Spleen (tissue), 11 donors: ENCODE measurements around the gene CPAMD8. TPM values are rescaled to one million over a fixed set of nuclear protein-coding genes. Genes with fewer than 3 reads are reported as not detected.

Source experiments
- DNase-seq: peaks from one replicate; pipeline ENCODE4 v3.0.0-alpha.2; 2020
- H3K27ac ChIP-seq, 8 donors: fragments of 200-600 bp; sonication (generic) in 7 of 8; 1 replicate in 4 of 8; 2 replicates in 4 of 8; pipeline versions ENCODE4 v1.5.0 to v1.8.0; 2016 to 2021; ENCODE audit warnings: inconsistent platforms in 4 of 8, mild to moderate bottlenecking in 4 of 8, moderate library complexity in 1 of 8
- H3K27me3 ChIP-seq, 7 donors: fragments of 200-600 bp; sonication (generic) in 6 of 7; replicated peaks in 1 of 7; 1 replicate in 4 of 7; 2 replicates in 3 of 7; pipeline versions ENCODE4 v1.5.0 to v1.8.0; 2016 to 2021; ENCODE audit warnings: inconsistent platforms in 3 of 7, mild to moderate bottlenecking in 1 of 7
- H3K36me3 ChIP-seq, 6 donors: fragments of 200-600 bp; sonication (generic) in 5 of 6; 1 replicate in 4 of 6; 2 replicates in 2 of 6; pipeline versions ENCODE4 v1.5.0 to v1.8.0; 2016 to 2021; ENCODE audit warnings: inconsistent platforms in 2 of 6
- H3K4me1 ChIP-seq, 6 donors: fragments of 200-600 bp; sonication (generic) in 5 of 6; 1 replicate in 3 of 6; 2 replicates in 3 of 6; pipeline versions ENCODE4 v1.5.0 to v1.8.0; 2016 to 2021; ENCODE audit warnings: inconsistent platforms in 3 of 6
- H3K4me3 ChIP-seq, 8 donors: fragments of 200-600 bp; sonication (generic) in 7 of 8; 1 replicate in 4 of 8; 2 replicates in 4 of 8; pipeline versions ENCODE4 v1.5.0 to v1.8.0; 2016 to 2021; ENCODE audit warnings: inconsistent platforms in 4 of 8, mild to moderate bottlenecking in 4 of 8, moderate library complexity in 2 of 8
- H3K9me3 ChIP-seq, 8 donors: fragments of 200-600 bp; sonication (generic) in 7 of 8; 1 replicate in 4 of 8; 2 replicates in 4 of 8; pipeline versions ENCODE4 v1.5.0 to v1.8.0; 2016 to 2021; ENCODE audit warnings: inconsistent platforms in 4 of 8
- POLR2A ChIP-seq, 3 donors: fragments of 450-650 bp; IDR thresholded peaks; one replicate each; pipeline ENCODE4 v1.5.1; 2017; ENCODE audit warnings: antibody characterized with exemption in 3 of 3, mild to moderate bottlenecking in 1 of 3
- POLR2AphosphoS5 ChIP-seq, 3 donors: sonication (generic); formaldehyde crosslinking; IDR thresholded peaks; one replicate each; pipeline ENCODE4 v1.5.1; 2017; ENCODE audit warnings: antibody characterized with exemption in 3 of 3
- WGBS, 5 donors: extraction: QIAGEN DNeasy Blood & Tissue Kit in 3 of 5; methylation state at CpG; one replicate each; pipeline versions ENCODE4 v1.1.5 to v1.1.7; 2013 to 2018; 5-methylcytosine and 5-hydroxymethylcytosine counted together
- intact Hi-C: fragments of 100-400 bp; cut with DNase I; formaldehyde crosslinking; loops from one replicate; pipeline ENCODE4 v1.15.0; 2023; ENCODE audit warnings: low total_unique reads
- polyA plus RNA-seq, 3 donors: library from polyadenylated mRNA; stranded (reverse); fragments of 200-250 nt; gene quantifications; one replicate each; pipeline ENCODE4 v1.2.1, GENCODE V29; 2013
- total RNA-seq, 7 donors: library from RNA; depleted of rRNA in 3 of 7; stranded (reverse); fragments of >200 nt in 3 of 7; fragmentation: NEBNext Ultra II Directional in 4 of 7; extraction: Animal tissue kit (Norgen Biotek cat#: 25700) in 4 of 7; gene quantifications; one replicate each; pipeline versions ENCODE4 v1.1.0 to v1.2.1, GENCODE V29; 2016 to 2021
- TF ChIP-seq, protein P1 (sequence below), 11 experiments: fragments of 200-600 bp in 7 of 11; fragments of 450-650 bp in 4 of 11; sonication (generic) in 4 of 11; IDR thresholded peaks in 8 of 11; conservative IDR thresholded peaks in 3 of 11; 1 replicate in 7 of 11; 2 replicates in 4 of 11; pipeline versions ENCODE4 v1.4.0 to v1.8.0; 2016 to 2021; ENCODE audit warnings: antibody characterized with exemption in 11 of 11, inconsistent platforms in 4 of 11, mild to moderate bottlenecking in 1 of 11
- donor health status: healthy with polysubstance abuse.
- donor health status: DM: no; HTN: no; CAD: no; lungs with moderate emphysema.
- donor health status: DM: no; HTN: no; CAD: no.
- donor health status: Bipolar disorder and iron deficiency.
- donor health status: healthy.
- donor health status: DM: no; HTN: no; CAD: no.
- donor health status: DM: yes; HTN: yes; CAD: no.

Gene CPAMD8
- total and polyA plus RNA-seq, 10 donors: 2.1 to 18.7 (median 8.5) TPM

DNA sequence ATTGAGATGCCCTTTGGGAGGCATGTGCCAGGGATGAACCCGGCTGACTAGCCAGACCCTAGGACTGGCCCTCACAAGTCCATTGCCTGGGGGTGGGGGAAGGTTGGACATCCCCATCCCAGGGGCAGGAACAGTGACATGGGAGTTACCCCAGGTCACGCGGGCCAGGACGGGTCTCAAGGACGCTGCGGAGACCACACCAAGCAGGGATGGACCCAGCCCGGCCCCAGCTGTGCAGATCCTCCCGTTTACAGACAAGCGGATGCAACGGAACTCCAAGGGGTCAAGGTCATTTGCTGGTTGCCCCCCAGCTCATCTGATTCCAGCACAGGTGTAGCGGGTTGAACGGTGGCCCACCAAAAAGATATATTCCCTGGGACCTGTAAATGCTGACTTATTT is 117.9 kb downstream of the CPAMD8 start:
- WGBS, 5 donors: 72 to 87% (median 84%) methylated on average over 12 of the region's 12 CpGs

GRCh38 chr19:16904599-16904998 is 122.0 kb downstream of the CPAMD8 start:
- 50 to 83% (median 73%) methylated on average over 5 of the region's 5 CpGs for WGBS, 5 donors
- DNase-seq: no peak
- Histone ChIP-seq H3K9me3 (no peaks in the 10 kb centered on the region), H3K36me3 (no peaks in the 10 kb centered on the region), H3K27ac (no peak overlapping the region), H3K4me3 (no peak overlapping the region), H3K27me3 (no peaks in the 10 kb centered on the region), H3K4me1 (peaks cover 0 to 6% (median 2%) of the 10 kb centered on the region in 6 donors)
- intact Hi-C loops: loop anchor here (10.0 kb wide), 1 partner anchor 130 kb away; no protein-coding TSS in a partner anchor
- TF ChIP-seq POLR2A (IDR thresholded peaks at IDR 0.05) (no peak), POLR2AphosphoS5 (IDR thresholded peaks at IDR 0.05) (no peak)
- TF ChIP-seq, protein P1, sequence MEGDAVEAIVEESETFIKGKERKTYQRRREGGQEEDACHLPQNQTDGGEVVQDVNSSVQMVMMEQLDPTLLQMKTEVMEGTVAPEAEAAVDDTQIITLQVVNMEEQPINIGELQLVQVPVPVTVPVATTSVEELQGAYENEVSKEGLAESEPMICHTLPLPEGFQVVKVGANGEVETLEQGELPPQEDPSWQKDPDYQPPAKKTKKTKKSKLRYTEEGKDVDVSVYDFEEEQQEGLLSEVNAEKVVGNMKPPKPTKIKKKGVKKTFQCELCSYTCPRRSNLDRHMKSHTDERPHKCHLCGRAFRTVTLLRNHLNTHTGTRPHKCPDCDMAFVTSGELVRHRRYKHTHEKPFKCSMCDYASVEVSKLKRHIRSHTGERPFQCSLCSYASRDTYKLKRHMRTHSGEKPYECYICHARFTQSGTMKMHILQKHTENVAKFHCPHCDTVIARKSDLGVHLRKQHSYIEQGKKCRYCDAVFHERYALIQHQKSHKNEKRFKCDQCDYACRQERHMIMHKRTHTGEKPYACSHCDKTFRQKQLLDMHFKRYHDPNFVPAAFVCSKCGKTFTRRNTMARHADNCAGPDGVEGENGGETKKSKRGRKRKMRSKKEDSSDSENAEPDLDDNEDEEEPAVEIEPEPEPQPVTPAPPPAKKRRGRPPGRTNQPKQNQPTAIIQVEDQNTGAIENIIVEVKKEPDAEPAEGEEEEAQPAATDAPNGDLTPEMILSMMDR (IDR thresholded peaks at IDR 0.05 in 8 of 11, conservative IDR thresholded peaks at IDR 0.05 in 3 of 11): no peak

More for the DNA sequence above, 117.9 kb downstream of the CPAMD8 start:
- Histone ChIP-seq H3K36me3 (no peaks in the 10 kb centered on the region), H3K9me3 (peaks cover 6 to 33% (median 28%) of the 10 kb centered on the region in 8 donors), H3K4me3 (no peak overlapping the region), H3K27ac (no peak overlapping the region), H3K27me3 (no peaks in the 10 kb centered on the region), H3K4me1 (no peaks in the 10 kb centered on the region)
- intact Hi-C loops: loop anchor here (10.0 kb wide), 1 partner anchor 134 kb away; no protein-coding TSS in a partner anchor
- TF ChIP-seq POLR2A (IDR thresholded peaks at IDR 0.05): no peak
- TF ChIP-seq POLR2AphosphoS5 (IDR thresholded peaks at IDR 0.05): no peak
- TF ChIP-seq, protein P1 (IDR thresholded peaks at IDR 0.05 in 8 of 11, conservative IDR thresholded peaks at IDR 0.05 in 3 of 11): no peak
- no peak for DNase-seq

DNA sequence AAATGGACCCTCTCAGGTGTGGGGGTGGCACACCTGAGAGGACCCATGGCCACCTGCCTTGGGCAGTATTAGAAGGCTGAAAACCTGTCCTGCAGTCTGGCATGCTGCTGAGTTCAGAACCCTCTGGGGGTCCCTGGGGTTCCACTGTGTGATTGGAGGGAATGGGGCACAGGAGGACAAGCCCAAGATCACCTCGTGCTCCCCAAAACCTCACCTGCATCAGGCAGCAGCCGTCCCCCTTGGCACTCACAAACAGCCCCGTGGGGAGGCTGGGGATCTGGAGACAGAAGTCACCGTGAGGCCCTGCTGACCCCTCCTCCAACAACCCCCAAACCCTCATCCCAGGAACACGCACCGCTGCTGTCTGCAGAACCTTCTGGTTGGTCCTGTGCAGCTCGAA is 123.3 kb downstream of the CPAMD8 start:
- Histone ChIP-seq H3K27ac (no peak overlapping the region), H3K4me1 (peaks cover 0 to 16% (median 8%) of the 10 kb centered on the region in 6 donors), H3K36me3 (no peaks in the 10 kb centered on the region), H3K4me3 (no peak overlapping the region), H3K9me3 (no peaks in the 10 kb centered on the region), H3K27me3 (peaks cover 0 to 4% (median 0%) of the 10 kb centered on the region in 7 donors)
- no peak for DNase-seq
- intact Hi-C loops: loop anchor here (10.0 kb wide), 1 partner anchor 129 kb away; no protein-coding TSS in a partner anchor
- 83 to 92% (median 86%) methylated on average over 7 of the region's 7 CpGs for WGBS, 5 donors
- TF ChIP-seq POLR2AphosphoS5 (IDR thresholded peaks at IDR 0.05): no peak
- TF ChIP-seq POLR2A (IDR thresholded peaks at IDR 0.05): no peak
- TF ChIP-seq, protein P1 (IDR thresholded peaks at IDR 0.05 in 8 of 11, conservative IDR thresholded peaks at IDR 0.05 in 3 of 11): no peak

DNA sequence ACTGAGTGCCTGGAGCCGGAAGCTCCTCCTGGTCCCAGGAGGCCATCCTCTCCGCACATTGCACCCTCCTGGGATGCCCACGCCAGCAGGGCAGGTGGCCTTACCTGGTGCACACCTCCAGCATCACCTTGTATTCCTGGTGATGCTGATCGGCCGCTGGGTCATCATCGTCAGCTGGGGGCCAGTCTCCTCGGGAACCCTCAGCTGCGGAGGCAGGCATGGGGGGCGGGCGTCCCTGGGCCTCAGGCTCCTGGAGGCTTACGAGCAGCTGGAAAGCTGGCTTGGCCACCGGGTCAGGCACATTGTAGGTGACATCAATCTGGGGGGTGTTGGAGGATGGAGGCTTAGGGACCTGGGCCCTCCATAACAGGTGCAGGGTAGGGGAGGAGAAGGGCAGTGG is 124.1 kb downstream of the CPAMD8 start:
- no peak for DNase-seq
- Histone ChIP-seq H3K27me3 (peaks cover 0 to 12% (median 0%) of the 10 kb centered on the region in 7 donors), H3K4me1 (peaks cover 0 to 24% (median 12%) of the 10 kb centered on the region in 6 donors), H3K27ac (no peak overlapping the region), H3K4me3 (no peak overlapping the region), H3K36me3 (no peaks in the 10 kb centered on the region), H3K9me3 (no peaks in the 10 kb centered on the region)
- no peak for TF ChIP-seq POLR2A (IDR thresholded peaks at IDR 0.05)
- TF ChIP-seq POLR2AphosphoS5 (IDR thresholded peaks at IDR 0.05): no peak
- TF ChIP-seq, protein P1 (IDR thresholded peaks at IDR 0.05 in 8 of 11, conservative IDR thresholded peaks at IDR 0.05 in 3 of 11): no peak
- 91 to 95% (median 93%) methylated on average over 10 to 12 of the region's 12 CpGs for WGBS, 5 donors
- intact Hi-C loops: loop anchor here (10.0 kb wide), 1 partner anchor 128 kb away; no protein-coding TSS in a partner anchor
